Fibroblast of mammary gland (primary cell): ENCODE data around the gene NPPC.

Source experiments
- DNase-seq: peaks from one replicate; pipeline ENCODE4 v3.0.0-alpha.2; 2010; ENCODE audit warnings: low read depth
- H3K4me3 ChIP-seq: 2 replicates; pipeline ENCODE4 v1.5.1; 2011; ENCODE audit warnings: low read depth, mild to moderate bottlenecking, low read length, moderate library complexity; ENCODE audit not compliant: control insufficient read depth
- CTCF ChIP-seq: conservative IDR thresholded peaks from 2 replicates; pipeline ENCODE4 v1.5.1; 2011; ENCODE audit warnings: low read depth, low read length, inconsistent platforms; ENCODE audit not compliant: control insufficient read depth, insufficient read depth

NPPC gene

GRCh38 chr2:231879216-231879615 is 47.0 kb downstream of the NPPC start:
- DNase-seq, result no peak
- H3K4me3 ChIP-seq, result no peak overlapping the region
- TF ChIP-seq CTCF, result no peak

- no peak for DNase-seq
- no peak overlapping the region for H3K4me3 ChIP-seq
- no peak for TF ChIP-seq CTCF
Observed at GRCh38 chr2:231877533-231878456, 48.4 kb downstream of the NPPC start.

GRCh38 chr2:231874944-231875343 is 51.3 kb downstream of the NPPC start:
- no peak for DNase-seq
- TF ChIP-seq CTCF, result no peak

More at GRCh38 chr2:231874944-231875343, 51.3 kb downstream of the NPPC start:
- H3K4me3 ChIP-seq, result no peak overlapping the region
